NCI-H2029 (cell line): ENCODE results near the gene EGFL6.
"Not testable (repeated sequence)": the region's sequence is repeated elsewhere in the genome, so short reads cannot be mapped to it uniquely, and the experiment has no call there.

Source experiments
- DNase-seq: peaks from one replicate; lab custom pipeline; 2025; lab: John Stamatoyannopoulos, UW

Gene EGFL6

GRCh38 chrX:13652850-13653693, 83.7 kb downstream of the EGFL6 start, which contains the start of gene TCEANC:
TCEANC (plus strand) TSS chrX:13653141; CDS start chrX:13662509, 9,368 bp downstream.
- peak; percentile 76 for DNase-seq

GRCh38 chrX:13654116-13654515, 84.7 kb downstream of the EGFL6 start:
- no peak for DNase-seq

- no peak for DNase-seq
Measured at GRCh38 chrX:13655674-13656073, 86.3 kb downstream of the EGFL6 start.

- no peak for DNase-seq
Measured at GRCh38 chrX:13658602-13659001, 89.2 kb downstream of the EGFL6 start.

GRCh38 chrX:13659063-13659462, 89.7 kb downstream of the EGFL6 start:
- DNase-seq: no peak

- no peak for DNase-seq
Measured at GRCh38 chrX:13661735-13662288, 92.4 kb downstream of the EGFL6 start.

- DNase-seq: no peak
Measured at GRCh38 chrX:13662355-13662791, 93.0 kb downstream of the EGFL6 start.

GRCh38 chrX:13664020-13664419, 94.6 kb downstream of the EGFL6 start:
- DNase-seq: no peak

GRCh38 chrX:13666836-13667235, 97.4 kb downstream of the EGFL6 start:
- no peak for DNase-seq

GRCh38 chrX:13667919-13668318, 98.5 kb downstream of the EGFL6 start:
- no peak for DNase-seq

- DNase-seq: peak; percentile 67
Measured at GRCh38 chrX:13669246-13669737, 99.9 kb downstream of the EGFL6 start.

- DNase-seq: not testable (repeated sequence)
Measured at GRCh38 chrX:13669755-13670154, 100.4 kb downstream of the EGFL6 start.

- DNase-seq: no peak
Measured at GRCh38 chrX:13670197-13670596, 100.8 kb downstream of the EGFL6 start.

- DNase-seq: no peak
Measured at GRCh38 chrX:13673016-13673415, 103.6 kb downstream of the EGFL6 start.

- no peak for DNase-seq
Measured at GRCh38 chrX:13676885-13677284, 107.5 kb downstream of the EGFL6 start.

GRCh38 chrX:13679700-13680099, 110.3 kb downstream of the EGFL6 start:
- DNase-seq: not testable (repeated sequence)

GRCh38 chrX:13681595-13681994, 112.2 kb downstream of the EGFL6 start:
- no peak for DNase-seq
